Left ventricle myocardium inferior (tissue), 1 donor: ENCODE data around the gene ACO2. TPM values are rescaled to one million over a fixed set of nuclear protein-coding genes. Genes with fewer than 3 reads are reported as not detected.

Source experiments
- DNase-seq: peaks from one replicate; pipeline ENCODE4 v3.0.0-alpha.2; 2020
- H3K27ac ChIP-seq: fragments of 200-600 bp; replicated peaks from 2 replicates; pipeline ENCODE4 v1.8.0; 2021
- H3K27me3 ChIP-seq: fragments of 200-600 bp; 2 replicates; pipeline ENCODE4 v1.8.0; 2021; ENCODE audit warnings: low read depth
- H3K36me3 ChIP-seq: fragments of 200-600 bp; 2 replicates; pipeline ENCODE4 v1.8.0; 2021
- H3K4me1 ChIP-seq: fragments of 200-600 bp; 2 replicates; pipeline ENCODE4 v1.8.0; 2021
- H3K4me3 ChIP-seq: fragments of 200-600 bp; 2 replicates; pipeline ENCODE4 v1.8.0; 2021; ENCODE audit warnings: mild to moderate bottlenecking, moderate library complexity
- H3K9me3 ChIP-seq: fragments of 200-600 bp; replicated peaks from 2 replicates; pipeline ENCODE4 v1.8.0; 2021
- CTCF ChIP-seq: fragments of 200-600 bp; IDR thresholded peaks from 2 replicates; pipeline ENCODE4 v1.8.0; 2021; ENCODE audit warnings: antibody characterized with exemption, mild to moderate bottlenecking, borderline replicate concordance
- intact Hi-C: fragments of 100-400 bp; cut with micrococcal nuclease; formaldehyde crosslinking; loops from one replicate; pipeline ENCODE4 v1.11.0; 2022
- total RNA-seq: library from RNA; stranded (reverse); fragmentation: NEBNext Ultra II Directional; extraction: Animal tissue kit (Norgen Biotek cat#: 25700); gene quantifications from one replicate; pipeline ENCODE4 v1.2.1, GENCODE V29; 2021
- donor health status: DM: no; HTN: yes; CAD: no; lungs with severe emphysema.

The ACO2 gene
- total RNA-seq, 1 donor from 2014 or later: 851 TPM

GRCh38 chr22:41532908-41533825, 64.2 kb downstream of the ACO2 start:
- H3K4me1 ChIP-seq: peaks cover 39% of the 10 kb centered on the region
- H3K4me3 ChIP-seq: no peak overlapping the region
- peak; percentile 85 for TF ChIP-seq CTCF
- peak overlapping the region; percentile 77 for H3K27ac ChIP-seq
- peak; percentile 79 for DNase-seq
- H3K9me3 ChIP-seq: no peaks in the 10 kb centered on the region
- peaks cover 30% of the 10 kb centered on the region for H3K36me3 ChIP-seq
- no peaks in the 10 kb centered on the region for H3K27me3 ChIP-seq
- intact Hi-C loops: no loop called here

DNA sequence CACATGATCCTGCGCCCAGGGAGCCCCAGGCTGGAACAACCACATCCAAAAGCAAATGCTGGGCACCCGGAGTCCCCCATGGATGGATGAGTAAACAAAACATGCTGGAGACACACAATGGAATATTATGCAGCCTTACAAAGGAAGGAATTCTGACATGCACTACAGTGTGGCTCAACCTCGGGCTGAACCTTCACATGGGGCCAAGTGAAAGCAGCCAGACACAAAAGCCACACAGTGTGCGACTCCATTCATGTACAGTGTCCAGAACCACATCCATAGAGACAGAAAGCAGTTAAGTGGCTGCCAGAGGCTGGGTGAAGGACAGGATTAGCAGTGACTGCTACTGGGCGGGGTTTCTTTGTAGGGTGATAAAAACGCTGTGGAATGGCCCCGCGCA, 65.3 kb downstream of the ACO2 start:
- Histone ChIP-seq H3K9me3 (no peaks in the 10 kb centered on the region), H3K4me3 (no peak overlapping the region), H3K36me3 (peaks cover 20% of the 10 kb centered on the region), H3K4me1 (peaks cover 39% of the 10 kb centered on the region), H3K27ac (peak overlapping the region; percentile 77), H3K27me3 (no peaks in the 10 kb centered on the region)
- no peak for DNase-seq
- no peak for TF ChIP-seq CTCF
- intact Hi-C loops: no loop called here

- peak; percentile 10 for TF ChIP-seq CTCF
- Histone ChIP-seq H3K4me1 (peaks cover 46% of the 10 kb centered on the region), H3K27me3 (no peaks in the 10 kb centered on the region), H3K4me3 (no peak overlapping the region), H3K9me3 (no peaks in the 10 kb centered on the region), H3K36me3 (peaks cover 12% of the 10 kb centered on the region), H3K27ac (no peak overlapping the region)
- DNase-seq: no peak
- intact Hi-C loops: no loop called here
Observed at GRCh38 chr22:41535244-41535643, 66.3 kb downstream of the ACO2 start.

GRCh38 chr22:41537203-41537602, 68.3 kb downstream of the ACO2 start:
- H3K27me3 ChIP-seq: no peaks in the 10 kb centered on the region
- peaks cover 32% of the 10 kb centered on the region for H3K4me1 ChIP-seq
- H3K4me3 ChIP-seq: no peak overlapping the region
- intact Hi-C loops: no loop called here
- no peak overlapping the region for H3K27ac ChIP-seq
- no peak for DNase-seq
- no peaks in the 10 kb centered on the region for H3K36me3 ChIP-seq
- no peaks in the 10 kb centered on the region for H3K9me3 ChIP-seq
- TF ChIP-seq CTCF: no peak

GRCh38 chr22:41538583-41538982, 69.7 kb downstream of the ACO2 start:
- Histone ChIP-seq H3K27ac (no peak overlapping the region), H3K4me3 (no peak overlapping the region), H3K27me3 (no peaks in the 10 kb centered on the region), H3K9me3 (no peaks in the 10 kb centered on the region), H3K4me1 (peaks cover 30% of the 10 kb centered on the region), H3K36me3 (no peaks in the 10 kb centered on the region)
- intact Hi-C loops: no loop called here
- DNase-seq: no peak
- no peak for TF ChIP-seq CTCF
